Memory B cell (primary cell): ENCODE measurements around the gene ACADS.

Experiments used
- ATAC-seq: fragments of 150-1000 bp; cut with Tn5 transposase; 2 replicates; pipeline ENCODE4 v1.10.0; 2021; ENCODE audit warnings: low read depth, mild to moderate bottlenecking, moderate library complexity
- DNase-seq, 2 donors: peaks; one replicate each; pipeline ENCODE4 v3.0.0; 2022; ENCODE audit warnings: low spot score in 2 of 2
- H3K27ac Mint-ChIP-seq: one replicate; pipeline ENCODE4 v1.8.0; 2022; ENCODE audit warnings: mild to moderate bottlenecking, moderate library complexity, mixed read lengths
- H3K27me3 Mint-ChIP-seq: one replicate; pipeline ENCODE4 v1.8.0; 2022; ENCODE audit warnings: mixed read lengths
- H3K36me3 Mint-ChIP-seq: one replicate; pipeline ENCODE4 v1.8.0; 2022; ENCODE audit warnings: mild to moderate bottlenecking, mixed read lengths
- H3K4me1 Mint-ChIP-seq: one replicate; pipeline ENCODE4 v1.8.0; 2022; ENCODE audit warnings: mixed read lengths
- H3K4me3 Mint-ChIP-seq: one replicate; pipeline ENCODE4 v1.8.0; 2022; ENCODE audit warnings: mild to moderate bottlenecking, moderate library complexity, mixed read lengths
- H3K9me3 Mint-ChIP-seq: one replicate; pipeline ENCODE4 v1.8.0; 2022; ENCODE audit warnings: mixed read lengths

Gene ACADS

GRCh38 chr12:120761519-120761934 is 35.9 kb downstream of the ACADS start:
- ATAC-seq (no peak), DNase-seq (no peak)
- Mint-ChIP-seq H3K4me3 (no peak overlapping the region), H3K36me3 (peaks cover 18% of the 10 kb centered on the region), H3K9me3 (no peaks in the 10 kb centered on the region), H3K27me3 (no peaks in the 10 kb centered on the region), H3K27ac (peak overlapping the region; percentile 82), H3K4me1 (no peaks in the 10 kb centered on the region)

GRCh38 chr12:120762086-120762485 is 36.5 kb downstream of the ACADS start:
- peaks cover 21% of the 10 kb centered on the region for H3K36me3 Mint-ChIP-seq
- H3K4me3 Mint-ChIP-seq, result no peak overlapping the region
- H3K27me3 Mint-ChIP-seq, result no peaks in the 10 kb centered on the region
- no peaks in the 10 kb centered on the region for H3K4me1 Mint-ChIP-seq
- ATAC-seq, result no peak
- no peaks in the 10 kb centered on the region for H3K9me3 Mint-ChIP-seq
- peak overlapping the region; percentile 82 for H3K27ac Mint-ChIP-seq
- DNase-seq, result no peak

DNA sequence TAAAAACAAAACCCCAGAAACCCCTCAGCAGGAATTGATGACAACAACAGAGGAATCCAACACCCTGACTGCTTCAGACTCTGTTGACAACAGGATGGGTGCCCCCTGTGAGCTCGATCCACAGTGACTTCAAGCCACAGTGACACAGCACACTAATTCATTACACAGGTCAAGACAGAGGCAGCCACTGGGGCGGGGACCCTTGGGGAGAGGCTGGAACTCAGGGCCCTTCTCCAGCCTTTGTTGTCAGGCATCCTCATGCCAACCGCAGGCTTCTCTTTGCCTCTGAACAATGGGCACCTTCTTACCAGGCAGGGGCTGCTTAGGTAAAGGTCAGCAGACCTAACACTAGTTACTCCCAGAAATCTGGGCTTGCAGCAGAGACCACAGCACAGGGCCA is 37.6 kb downstream of the ACADS start:
- no peak overlapping the region for H3K27ac Mint-ChIP-seq
- no peak for DNase-seq
- peaks cover 6% of the 10 kb centered on the region for H3K4me1 Mint-ChIP-seq
- H3K36me3 Mint-ChIP-seq, result peaks cover 21% of the 10 kb centered on the region
- H3K9me3 Mint-ChIP-seq, result no peaks in the 10 kb centered on the region
- H3K4me3 Mint-ChIP-seq, result no peak overlapping the region
- ATAC-seq, result no peak
- no peaks in the 10 kb centered on the region for H3K27me3 Mint-ChIP-seq

GRCh38 chr12:120764816-120765215 is 39.2 kb downstream of the ACADS start:
- Mint-ChIP-seq H3K27ac (no peak overlapping the region), H3K9me3 (no peaks in the 10 kb centered on the region), H3K27me3 (no peaks in the 10 kb centered on the region), H3K4me1 (peaks cover 11% of the 10 kb centered on the region), H3K36me3 (peaks cover 26% of the 10 kb centered on the region), H3K4me3 (no peak overlapping the region)
- DNase-seq, result no peak
- ATAC-seq, result no peak

DNA sequence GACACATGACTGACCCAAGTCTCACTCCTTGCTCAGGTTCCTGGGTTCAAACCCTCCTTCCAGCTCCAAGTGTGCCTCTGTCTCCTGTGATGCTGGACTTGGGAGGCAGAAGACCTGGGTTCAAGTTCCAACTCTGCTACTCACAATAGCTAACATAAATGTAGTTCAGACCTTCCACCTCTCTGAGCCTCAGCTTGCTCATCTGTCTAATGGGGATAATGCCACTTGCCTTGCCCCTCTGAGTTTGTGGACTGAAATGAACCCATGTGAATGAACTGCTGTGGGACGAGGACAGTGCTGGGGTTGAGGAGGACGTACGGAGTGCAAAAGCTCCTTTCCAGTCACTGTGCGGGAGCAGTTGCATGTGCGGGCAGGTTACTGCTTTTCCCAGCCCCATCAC is 40.9 kb downstream of the ACADS start:
- Mint-ChIP-seq H3K27ac (peak overlapping the region; percentile 16), H3K4me1 (peaks cover 17% of the 10 kb centered on the region), H3K27me3 (no peaks in the 10 kb centered on the region), H3K36me3 (peaks cover 29% of the 10 kb centered on the region), H3K4me3 (no peak overlapping the region), H3K9me3 (no peaks in the 10 kb centered on the region)
- DNase-seq (no peak), ATAC-seq (no peak)

GRCh38 chr12:120767071-120768024 is 41.7 kb downstream of the ACADS start:
- H3K4me1 Mint-ChIP-seq, result peaks cover 17% of the 10 kb centered on the region
- peak; percentile 71 for ATAC-seq
- no peak for DNase-seq
- H3K36me3 Mint-ChIP-seq, result peaks cover 31% of the 10 kb centered on the region
- H3K4me3 Mint-ChIP-seq, result no peak overlapping the region
- H3K27me3 Mint-ChIP-seq, result no peaks in the 10 kb centered on the region
- peak overlapping the region; percentile 76 for H3K27ac Mint-ChIP-seq
- H3K9me3 Mint-ChIP-seq, result no peaks in the 10 kb centered on the region

- Mint-ChIP-seq H3K9me3 (no peaks in the 10 kb centered on the region), H3K4me1 (peaks cover 22% of the 10 kb centered on the region), H3K4me3 (no peak overlapping the region), H3K27ac (peak overlapping the region; percentile 61), H3K36me3 (peaks cover 35% of the 10 kb centered on the region), H3K27me3 (no peaks in the 10 kb centered on the region)
- DNase-seq, result no peak
- ATAC-seq, result no peak
Observed at GRCh38 chr12:120771097-120771496, 45.5 kb downstream of the ACADS start.

GRCh38 chr12:120774169-120774916 is 48.7 kb downstream of the ACADS start:
- H3K4me3 Mint-ChIP-seq, result no peak overlapping the region
- peaks cover 12% of the 10 kb centered on the region for H3K4me1 Mint-ChIP-seq
- no peaks in the 10 kb centered on the region for H3K9me3 Mint-ChIP-seq
- no peaks in the 10 kb centered on the region for H3K27me3 Mint-ChIP-seq
- H3K27ac Mint-ChIP-seq, result peak overlapping the region; percentile 21
- H3K36me3 Mint-ChIP-seq, result peaks cover 24% of the 10 kb centered on the region
- ATAC-seq, result no peak
- no peak for DNase-seq

- Mint-ChIP-seq H3K27ac (no peak overlapping the region), H3K4me3 (no peak overlapping the region)
Observed at GRCh38 chr12:120775862-120776552, 50.4 kb downstream of the ACADS start.

GRCh38 chr12:120783197-120783596 is 57.6 kb downstream of the ACADS start:
- Mint-ChIP-seq H3K27ac (peak overlapping the region; percentile 31), H3K36me3 (peaks cover 21% of the 10 kb centered on the region), H3K27me3 (no peaks in the 10 kb centered on the region), H3K4me1 (peaks cover 5% of the 10 kb centered on the region), H3K4me3 (no peak overlapping the region), H3K9me3 (no peaks in the 10 kb centered on the region)
- DNase-seq (no peak), ATAC-seq (no peak)

More at GRCh38 chr12:120775862-120776552, 50.4 kb downstream of the ACADS start:
- H3K4me1 Mint-ChIP-seq, result peaks cover 9% of the 10 kb centered on the region
- no peak for ATAC-seq
- DNase-seq, result no peak
- H3K27me3 Mint-ChIP-seq, result no peaks in the 10 kb centered on the region
- no peaks in the 10 kb centered on the region for H3K9me3 Mint-ChIP-seq
- H3K36me3 Mint-ChIP-seq, result peaks cover 21% of the 10 kb centered on the region

DNA sequence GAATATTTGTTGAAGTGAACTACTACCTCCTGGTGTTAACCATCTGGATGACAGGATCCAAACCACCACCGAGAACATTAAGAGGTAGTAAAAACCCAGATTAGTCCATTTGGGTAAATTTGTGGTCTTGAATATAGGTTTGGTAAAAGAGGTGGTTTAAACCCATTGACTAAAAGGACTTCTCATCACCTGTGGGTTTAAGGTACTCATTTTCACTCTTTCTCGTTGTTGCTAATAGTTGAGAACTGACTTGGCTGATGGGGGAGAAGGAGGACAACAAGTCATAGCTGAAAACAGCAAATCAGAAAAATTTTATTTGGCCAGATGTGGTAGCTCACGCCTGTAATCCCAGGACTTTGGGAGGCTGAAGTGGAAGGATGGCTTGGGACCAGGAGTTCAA is 59.2 kb downstream of the ACADS start:
- H3K27me3 Mint-ChIP-seq, result no peaks in the 10 kb centered on the region
- peak overlapping the region; percentile 16 for H3K27ac Mint-ChIP-seq
- no peak for DNase-seq
- ATAC-seq, result no peak
- H3K4me1 Mint-ChIP-seq, result peaks cover 5% of the 10 kb centered on the region
- no peaks in the 10 kb centered on the region for H3K9me3 Mint-ChIP-seq
- no peak overlapping the region for H3K4me3 Mint-ChIP-seq
- peaks cover 27% of the 10 kb centered on the region for H3K36me3 Mint-ChIP-seq

DNA sequence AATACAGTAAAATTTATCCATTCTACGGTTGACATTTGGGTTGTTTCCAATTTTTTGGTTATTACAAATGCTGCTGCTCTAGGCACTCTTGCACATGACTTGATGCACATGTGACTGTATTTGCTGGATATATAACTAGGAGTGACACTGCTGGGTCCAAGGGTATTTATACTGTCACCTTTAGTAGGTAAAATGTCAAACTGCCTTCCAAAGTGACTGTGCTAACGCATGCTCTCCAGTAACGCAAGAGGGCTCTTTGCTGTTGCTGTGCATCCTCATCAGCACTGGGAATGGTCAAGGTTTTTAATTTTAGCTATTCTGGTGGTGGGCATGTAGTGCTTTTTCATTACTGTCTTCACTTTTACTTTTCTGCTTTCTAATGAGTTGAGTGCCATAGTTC is 62.3 kb downstream of the ACADS start:
- DNase-seq (no peak), ATAC-seq (no peak)
- Mint-ChIP-seq H3K27ac (peak overlapping the region; percentile 14), H3K4me3 (no peak overlapping the region), H3K36me3 (peaks cover 26% of the 10 kb centered on the region), H3K4me1 (peaks cover 9% of the 10 kb centered on the region), H3K9me3 (no peaks in the 10 kb centered on the region), H3K27me3 (no peaks in the 10 kb centered on the region)
